WTC11 (cell line): ENCODE measurements around the gene TOGARAM2.

ENCODE experiments used
- CTCF ChIP-seq: fragments of 200-600 bp; IDR thresholded peaks from 2 replicates; pipeline ENCODE4 v1.8.0; 2022; ENCODE audit warnings: antibody characterized with exemption
- FOXJ3 ChIP-seq: sonication (generic); formaldehyde crosslinking; IDR thresholded peaks from 2 replicates; pipeline ENCODE4 v1.9.0; 2021; ENCODE audit warnings: missing genetic modification reagents, mild to moderate bottlenecking, borderline replicate concordance
- FOXP1 ChIP-seq: sonication (generic); formaldehyde crosslinking; IDR thresholded peaks from 2 replicates; pipeline ENCODE4 v1.8.0; 2022; ENCODE audit warnings: missing genetic modification reagents, mild to moderate bottlenecking, moderate library complexity, borderline replicate concordance
- GTF2I ChIP-seq: fragments of 250-450 bp; sonication (Bioruptor Pico); conservative IDR thresholded peaks from 2 replicates; pipeline ENCODE4 v1.4.0; 2021; ENCODE audit warnings: mild to moderate bottlenecking
- MAX ChIP-seq: sonication (generic); formaldehyde crosslinking; IDR thresholded peaks from 2 replicates; pipeline ENCODE4 v1.8.0; 2022; ENCODE audit warnings: mild to moderate bottlenecking, missing genetic modification reagents
- NFE2L1 ChIP-seq: sonication (generic); formaldehyde crosslinking; IDR thresholded peaks from 2 replicates; pipeline ENCODE4 v1.8.1; 2023; ENCODE audit warnings: missing genetic modification reagents
- NR2C2 ChIP-seq: sonication (generic); formaldehyde crosslinking; IDR thresholded peaks from 2 replicates; pipeline ENCODE4 v1.8.0; 2022; ENCODE audit warnings: mild to moderate bottlenecking, missing genetic modification reagents
- USF2 ChIP-seq: sonication (generic); formaldehyde crosslinking; IDR thresholded peaks from 2 replicates; pipeline ENCODE4 v1.8.1; 2023; ENCODE audit warnings: mild to moderate bottlenecking, missing genetic modification reagents, moderate library complexity
- ZNF138 ChIP-seq: sonication (generic); formaldehyde crosslinking; conservative IDR thresholded peaks from 2 replicates; pipeline ENCODE4 v1.8.1; 2022; ENCODE audit warnings: mild to moderate bottlenecking, moderate library complexity, missing genetic modification reagents
- ZNF232 ChIP-seq: sonication (generic); formaldehyde crosslinking; IDR thresholded peaks from 2 replicates; pipeline ENCODE4 v1.8.0; 2022; ENCODE audit warnings: mild to moderate bottlenecking, missing genetic modification reagents

- no peak for TF ChIP-seq ZNF232 (CRISPR knock-in tag)
- TF ChIP-seq CTCF = no peak
- TF ChIP-seq MAX (CRISPR knock-in tag) = no peak
- TF ChIP-seq NFE2L1 (CRISPR knock-in tag) = no peak
- no peak for TF ChIP-seq ZNF138 (CRISPR knock-in tag)
- TF ChIP-seq GTF2I (CRISPR knock-in tag) = no peak
- TF ChIP-seq FOXP1 (CRISPR knock-in tag) = no peak
- no peak for TF ChIP-seq NR2C2 (CRISPR knock-in tag)
- no peak for TF ChIP-seq USF2 (CRISPR knock-in tag)
- TF ChIP-seq FOXJ3 (CRISPR knock-in tag) = no peak
These were observed 2.5 kb upstream of the TOGARAM2 start for GRCh38 chr2:28978606-28979005.
